ENCODE measurements around the gene ZIC4.

ZIC4 gene

DNA sequence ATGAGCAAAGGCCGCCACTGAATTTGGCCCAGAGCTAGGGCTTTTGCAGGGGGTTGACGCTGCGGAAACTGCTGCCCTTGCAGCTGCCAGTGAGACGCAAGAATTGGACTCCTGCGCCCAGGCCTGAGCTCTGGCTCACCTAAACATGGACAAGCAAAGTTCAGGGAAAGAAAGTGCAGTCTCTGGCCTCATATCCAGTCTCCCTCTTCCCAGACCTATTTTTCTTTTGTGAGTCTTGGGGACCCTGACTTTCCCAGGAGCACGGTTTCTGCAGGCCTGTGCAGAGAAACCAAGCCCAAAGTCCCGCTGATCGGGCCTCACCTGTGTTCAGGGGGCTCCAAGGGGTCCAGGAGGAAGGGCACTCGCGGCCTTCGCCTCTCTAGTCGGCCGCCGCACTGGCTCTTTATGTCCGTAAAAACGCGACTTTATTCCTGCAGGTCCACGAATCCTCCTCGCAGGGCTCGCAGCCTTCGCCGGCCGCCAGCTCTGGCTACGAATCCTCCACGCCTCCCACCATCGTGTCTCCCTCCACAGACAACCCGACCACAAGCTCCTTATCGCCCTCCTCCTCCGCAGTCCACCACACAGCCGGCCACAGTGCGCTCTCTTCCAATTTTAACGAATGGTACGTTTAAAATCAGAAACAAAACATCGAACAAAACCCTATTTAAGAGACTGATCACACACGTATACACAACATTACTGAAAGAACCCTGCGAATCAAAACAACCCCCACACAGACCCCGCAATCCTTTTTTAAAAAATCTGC is 6.8 kb upstream of the ZIC4 start:
- H3K36me3 Mint-ChIP-seq: peaks cover 6% of the 10 kb centered on the region
- ATAC-seq (ENCODE audit: low read depth) (no peak), DNase-seq (ENCODE audit: low spot score in 2 of 2) (no peak)
- H3K27me3 Mint-ChIP-seq: peaks cover 25% of the 10 kb centered on the region
- peaks cover 5% of the 10 kb centered on the region for H3K9me3 Mint-ChIP-seq
- peaks cover 7% of the 10 kb centered on the region for H3K4me1 Mint-ChIP-seq
- H3K4me3 Mint-ChIP-seq: peak overlapping the region; percentile 61
- no peak overlapping the region for H3K27ac Mint-ChIP-seq

DNA sequence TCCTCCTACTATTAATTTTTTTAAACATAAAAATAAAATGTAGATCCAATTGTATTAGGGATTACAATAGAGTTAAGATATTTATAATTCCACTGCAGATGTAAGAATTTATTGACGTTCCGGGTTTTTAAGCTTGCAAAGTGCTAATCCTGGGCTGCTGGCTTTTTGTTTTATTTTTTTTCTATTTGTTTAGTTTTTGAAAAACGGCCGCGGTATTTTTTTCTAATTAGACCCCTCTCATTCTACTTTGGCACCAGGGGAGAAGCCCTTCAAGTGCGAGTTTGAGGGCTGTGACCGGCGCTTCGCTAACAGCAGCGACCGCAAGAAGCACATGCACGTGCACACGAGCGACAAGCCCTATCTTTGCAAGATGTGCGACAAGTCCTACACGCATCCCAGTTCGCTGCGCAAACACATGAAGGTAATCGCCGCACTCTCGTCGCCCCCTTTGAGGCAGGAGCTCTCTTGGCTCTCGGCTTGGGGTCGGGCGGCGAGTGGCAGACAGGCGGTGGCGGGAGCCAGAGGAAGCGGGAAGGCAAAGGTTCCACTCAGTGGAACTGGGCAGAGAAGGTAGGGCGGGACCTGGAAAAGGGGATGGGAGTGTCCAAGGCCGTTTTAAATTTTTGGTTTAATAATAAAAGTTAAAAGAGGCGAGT is 6.0 kb upstream of the ZIC4 start:
- DNase-seq (ENCODE audit: low spot score in 2 of 2) (no peak), ATAC-seq (ENCODE audit: low read depth) (no peak)
- Mint-ChIP-seq H3K9me3 (peaks cover 5% of the 10 kb centered on the region), H3K4me3 (peak overlapping the region; percentile 29), H3K4me1 (peaks cover 7% of the 10 kb centered on the region), H3K27ac (no peak overlapping the region), H3K27me3 (peaks cover 22% of the 10 kb centered on the region), H3K36me3 (peaks cover 6% of the 10 kb centered on the region)

GRCh38 chr3:147411815-147412241 is 5.5 kb upstream of the ZIC4 start:
- H3K4me3 Mint-ChIP-seq: no peak overlapping the region
- H3K36me3 Mint-ChIP-seq: peaks cover 6% of the 10 kb centered on the region
- no peak for ATAC-seq (ENCODE audit: low read depth)
- no peak for DNase-seq (ENCODE audit: low spot score in 2 of 2)
- no peak overlapping the region for H3K27ac Mint-ChIP-seq
- peaks cover 5% of the 10 kb centered on the region for H3K9me3 Mint-ChIP-seq
- peaks cover 7% of the 10 kb centered on the region for H3K4me1 Mint-ChIP-seq
- peaks cover 22% of the 10 kb centered on the region for H3K27me3 Mint-ChIP-seq

DNA sequence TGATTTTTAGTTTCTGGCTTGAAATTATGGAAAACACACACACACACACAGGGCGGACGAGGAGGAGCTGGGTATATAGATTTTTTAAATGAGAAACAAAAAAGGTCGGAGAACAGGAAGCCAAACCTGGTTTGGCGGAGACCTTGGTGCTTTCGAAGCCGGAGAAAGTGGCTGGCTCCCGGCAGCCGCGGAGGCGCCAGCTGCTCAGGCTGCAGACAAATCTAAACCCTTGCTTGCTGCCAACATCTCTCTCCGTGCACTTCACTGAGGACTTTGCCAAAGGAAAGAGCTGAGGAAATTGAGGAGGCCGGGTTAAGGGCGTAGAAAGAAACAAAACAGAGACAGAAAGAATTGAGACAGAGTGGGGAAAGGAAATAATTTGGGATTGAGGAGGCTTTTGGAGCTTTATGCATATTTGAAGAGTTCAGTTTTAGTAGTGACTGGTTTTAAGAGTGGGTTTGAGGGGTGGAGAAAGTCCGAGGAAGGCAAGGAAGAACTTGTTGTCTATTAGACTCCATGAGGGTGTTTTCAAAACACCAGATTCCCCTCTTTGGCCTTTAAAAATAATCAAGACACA is 5.0 kb upstream of the ZIC4 start:
- no peak for ATAC-seq (ENCODE audit: low read depth)
- Mint-ChIP-seq H3K27ac (no peak overlapping the region), H3K9me3 (peaks cover 5% of the 10 kb centered on the region), H3K4me1 (peaks cover 7% of the 10 kb centered on the region), H3K27me3 (peaks cover 25% of the 10 kb centered on the region), H3K36me3 (peaks cover 6% of the 10 kb centered on the region), H3K4me3 (no peak overlapping the region)
- DNase-seq (ENCODE audit: low spot score in 2 of 2): no peak

- ATAC-seq (ENCODE audit: low read depth): no peak
Measured at GRCh38 chr3:147410526-147411237, 4.3 kb upstream of the ZIC4 start.

DNA sequence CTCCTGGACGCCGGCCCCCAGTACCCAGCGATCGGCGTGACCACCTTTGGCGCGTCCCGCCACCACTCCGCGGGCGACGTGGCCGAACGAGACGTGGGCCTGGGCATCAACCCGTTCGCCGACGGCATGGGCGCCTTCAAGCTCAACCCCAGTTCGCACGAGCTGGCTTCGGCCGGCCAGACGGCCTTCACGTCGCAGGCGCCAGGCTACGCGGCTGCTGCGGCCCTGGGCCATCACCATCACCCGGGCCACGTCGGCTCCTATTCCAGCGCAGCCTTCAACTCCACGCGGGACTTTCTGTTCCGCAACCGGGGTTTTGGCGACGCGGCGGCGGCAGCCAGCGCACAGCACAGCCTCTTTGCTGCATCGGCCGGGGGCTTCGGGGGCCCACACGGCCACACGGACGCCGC is 3.8 kb upstream of the ZIC4 start:
- no peak for DNase-seq (ENCODE audit: low spot score in 2 of 2)
- ATAC-seq (ENCODE audit: low read depth): no peak
- H3K4me1 Mint-ChIP-seq: peaks cover 7% of the 10 kb centered on the region
- H3K4me3 Mint-ChIP-seq: no peak overlapping the region
- peaks cover 23% of the 10 kb centered on the region for H3K27me3 Mint-ChIP-seq
- H3K27ac Mint-ChIP-seq: no peak overlapping the region
- H3K9me3 Mint-ChIP-seq: peaks cover 3% of the 10 kb centered on the region
- H3K36me3 Mint-ChIP-seq: peaks cover 6% of the 10 kb centered on the region

More at GRCh38 chr3:147410526-147411237, 4.3 kb upstream of the ZIC4 start:
- Mint-ChIP-seq H3K4me1 (peaks cover 7% of the 10 kb centered on the region), H3K27ac (no peak overlapping the region), H3K4me3 (no peak overlapping the region), H3K27me3 (peaks cover 25% of the 10 kb centered on the region), H3K9me3 (peaks cover 5% of the 10 kb centered on the region), H3K36me3 (peaks cover 6% of the 10 kb centered on the region)
- DNase-seq (ENCODE audit: low spot score in 2 of 2): no peak

DNA sequence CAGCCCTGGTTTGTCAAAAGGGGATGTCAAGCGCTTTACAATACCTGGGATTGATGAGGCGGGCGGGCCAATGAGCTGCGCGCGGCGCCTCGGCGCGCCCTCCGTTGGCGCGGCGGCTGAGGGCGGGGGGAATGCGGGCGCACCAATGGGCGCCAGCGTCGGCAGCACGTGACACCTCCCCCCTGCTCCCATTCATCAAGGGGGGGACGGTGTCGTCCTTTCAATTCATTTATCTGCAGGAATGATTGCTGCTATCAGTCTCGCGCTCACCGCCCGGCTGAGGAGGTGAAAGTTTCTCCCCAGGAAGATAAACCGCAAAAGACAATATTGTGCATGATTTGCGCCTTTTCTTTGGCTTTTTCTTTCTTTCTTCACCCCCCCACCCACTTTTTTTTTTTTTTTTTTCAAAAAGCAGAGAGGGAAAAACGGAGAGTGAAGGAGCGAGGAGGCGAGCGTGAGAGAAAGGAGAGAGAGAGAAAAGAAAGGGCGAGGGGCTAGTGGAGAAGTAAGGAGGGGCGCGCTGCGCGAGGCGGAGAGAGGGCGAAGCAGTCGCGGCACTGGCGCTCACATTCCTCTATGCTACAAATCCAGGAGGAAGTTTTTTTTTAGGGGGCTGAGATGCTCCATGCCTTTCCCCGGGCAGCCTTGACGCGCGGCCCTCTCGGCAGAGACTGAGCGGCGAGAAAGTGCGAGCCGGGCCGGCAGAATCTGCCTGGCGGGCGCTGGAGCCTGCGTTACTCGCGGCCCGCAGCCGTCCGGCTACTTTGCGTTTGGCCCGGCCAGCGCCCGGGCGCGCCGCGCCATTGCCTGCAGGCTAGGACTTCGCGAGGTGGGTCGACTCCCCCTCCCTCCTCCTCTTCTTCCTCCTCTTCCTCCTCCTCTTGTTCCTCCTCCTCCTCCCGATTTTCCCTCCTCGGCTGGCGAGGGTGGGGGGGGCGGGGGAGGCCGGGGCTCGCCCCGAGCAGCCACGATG is 3.1 kb upstream of the ZIC4 start, which contains the start of gene ZIC1:
Gene ZIC1 (plus strand): TSS at position 223 of the 973 bp plus-strand sequence. CDS start 748 bp downstream, at position 971.
- Mint-ChIP-seq H3K36me3 (peaks cover 6% of the 10 kb centered on the region), H3K9me3 (peaks cover 3% of the 10 kb centered on the region), H3K4me3 (no peak within 1 kb of the TSS), H3K27me3 (peaks cover 23% of the 10 kb centered on the region), H3K27ac (no peak within 1 kb of the TSS), H3K4me1 (peaks cover 7% of the 10 kb centered on the region)
- ATAC-seq (ENCODE audit: low read depth) (no peak), DNase-seq (ENCODE audit: low spot score in 2 of 2) (no peak)

GRCh38 chr3:147408188-147409100 is 2.1 kb upstream of the ZIC4 start:
- Mint-ChIP-seq H3K27ac (no peak overlapping the region), H3K4me1 (peaks cover 6% of the 10 kb centered on the region), H3K36me3 (peaks cover 6% of the 10 kb centered on the region), H3K9me3 (peaks cover 3% of the 10 kb centered on the region), H3K4me3 (no peak overlapping the region), H3K27me3 (peaks cover 24% of the 10 kb centered on the region)
- ATAC-seq (ENCODE audit: low read depth): no peak
- no peak for DNase-seq (ENCODE audit: low spot score in 2 of 2)

GRCh38 chr3:147407498-147408187 is 1.3 kb upstream of the ZIC4 start:
- peaks cover 6% of the 10 kb centered on the region for H3K36me3 Mint-ChIP-seq
- peaks cover 2% of the 10 kb centered on the region for H3K9me3 Mint-ChIP-seq
- DNase-seq (ENCODE audit: low spot score in 2 of 2) (no peak), ATAC-seq (ENCODE audit: low read depth) (no peak)
- peaks cover 21% of the 10 kb centered on the region for H3K27me3 Mint-ChIP-seq
- peaks cover 3% of the 10 kb centered on the region for H3K4me1 Mint-ChIP-seq
- no peak overlapping the region for H3K4me3 Mint-ChIP-seq
- H3K27ac Mint-ChIP-seq: no peak overlapping the region

GRCh38 chr3:147407114-147407497 is 763 bp upstream of the ZIC4 start:
- DNase-seq (ENCODE audit: low spot score in 2 of 2): no peak
- peaks cover 6% of the 10 kb centered on the region for H3K36me3 Mint-ChIP-seq
- H3K9me3 Mint-ChIP-seq: peaks cover 2% of the 10 kb centered on the region
- H3K4me3 Mint-ChIP-seq: no peak overlapping the region
- no peaks in the 10 kb centered on the region for H3K4me1 Mint-ChIP-seq
- H3K27ac Mint-ChIP-seq: no peak overlapping the region
- no peak for ATAC-seq (ENCODE audit: low read depth)
- H3K27me3 Mint-ChIP-seq: peaks cover 21% of the 10 kb centered on the region

DNA sequence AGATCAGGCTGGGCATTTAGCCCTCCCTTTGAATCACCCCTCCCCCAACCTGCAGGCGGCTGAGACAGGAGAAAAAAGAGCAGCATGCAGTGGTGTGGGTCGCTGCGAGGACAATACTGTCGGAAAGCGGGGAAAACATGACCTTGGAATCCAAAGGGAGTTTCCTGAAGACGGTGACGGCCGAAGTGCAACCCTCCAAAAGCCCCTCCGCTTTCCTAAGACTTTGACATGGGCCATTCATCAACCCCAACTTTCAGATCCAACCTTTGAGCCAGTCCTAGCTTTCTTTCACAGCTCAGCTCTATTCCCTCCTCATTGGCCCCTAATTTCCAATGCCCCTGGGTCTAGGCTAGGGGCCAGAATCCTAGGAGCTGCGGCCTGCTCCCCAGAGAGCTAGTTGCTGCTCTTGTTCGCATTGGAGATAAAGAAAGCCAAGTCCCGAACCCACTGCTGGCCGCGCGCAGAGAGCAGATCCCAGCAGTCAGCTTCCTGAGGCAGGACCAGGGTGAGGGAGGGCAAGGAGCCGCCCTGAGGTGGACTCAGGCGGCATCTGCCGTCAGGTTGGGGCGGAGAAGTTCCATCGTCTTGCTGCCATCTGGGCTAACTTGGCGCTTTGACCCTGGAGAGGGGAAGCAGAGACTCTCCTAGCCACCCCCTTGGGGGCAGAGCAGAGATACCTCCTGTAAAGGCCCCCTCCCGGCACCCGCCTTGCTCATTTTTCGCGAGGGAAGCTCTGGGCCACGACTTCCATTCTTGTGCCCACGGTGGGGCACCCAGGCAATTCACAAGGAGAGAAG is 914 bp downstream of the ZIC4 start:
- ATAC-seq (ENCODE audit: low read depth): no peak

More for the DNA sequence above, 914 bp downstream of the ZIC4 start:
- no peak overlapping the region for H3K27ac Mint-ChIP-seq
- no peak overlapping the region for H3K4me3 Mint-ChIP-seq
- DNase-seq (ENCODE audit: low spot score in 2 of 2): no peak
- H3K4me1 Mint-ChIP-seq: no peaks in the 10 kb centered on the region
- H3K27me3 Mint-ChIP-seq: peaks cover 20% of the 10 kb centered on the region
- peaks cover 4% of the 10 kb centered on the region for H3K36me3 Mint-ChIP-seq
- H3K9me3 Mint-ChIP-seq: peaks cover 2% of the 10 kb centered on the region
